H1 (cell line): ENCODE measurements around the gene FCRL2. TPM values are rescaled to one million over a fixed set of nuclear protein-coding genes. Genes with fewer than 3 reads are reported as not detected.

Experiments used
- FOSL1 ChIP-seq: IDR thresholded peaks from 2 replicates; pipeline ENCODE4 v1.6.1; 2011; ENCODE audit warnings: mild to moderate bottlenecking, low read depth, low read length, moderate library complexity; ENCODE audit not compliant: insufficient read depth
- GABPA ChIP-seq: IDR thresholded peaks from 2 replicates; pipeline ENCODE4 v1.6.1; 2011; ENCODE audit warnings: mild to moderate bottlenecking, low read length, moderate library complexity, borderline replicate concordance; ENCODE audit not compliant: insufficient read depth
- HDAC2 ChIP-seq, 2 experiments: fragments of 300-600 bp in 1 of 2; sonication (generic) in 1 of 2; IDR thresholded peaks; 2 replicates each; pipeline ENCODE4 v1.6.1; 2011 to 2012; ENCODE audit warnings: low read depth in 2 of 2, low read length in 2 of 2, mild to moderate bottlenecking in 2 of 2, moderate library complexity in 2 of 2, borderline replicate concordance in 1 of 2, inconsistent platforms in 1 of 2
- KDM1A ChIP-seq: fragments of 200-600, 300-600 bp; sonication (generic); IDR thresholded peaks from 2 replicates; pipeline ENCODE4 v1.7.1; 2016; ENCODE audit warnings: mild to moderate bottlenecking, low read length, borderline replicate concordance
- SIRT6 ChIP-seq: IDR thresholded peaks from one replicate; pipeline ENCODE4 v1.7.1; 2012; ENCODE audit warnings: low read length, inconsistent platforms
- SIX5 ChIP-seq: IDR thresholded peaks from 2 replicates; pipeline ENCODE4 v1.6.1; 2011; ENCODE audit warnings: mild to moderate bottlenecking, low read depth, low read length
- polyA plus RNA-seq, 7 experiments: library from polyadenylated mRNA; depleted of rRNA in 3 of 7; stranded (reverse) in 5 of 7; unstranded in 2 of 7; fragments of >200 nt in 5 of 7; fragments of 200-250 nt in 2 of 7; gene quantifications; 1 replicate in 5 of 7; 2 replicates in 1 of 7; 4 replicates in 1 of 7; pipeline versions ENCODE4 v1.2.1 to v1.2.3, GENCODE V29; 2011 to 2013; ENCODE audit warnings: missing spikeins in 2 of 7, mixed read lengths in 2 of 7
- total RNA-seq: library from RNA; stranded (reverse); fragmentation: NEBNext Ultra II Directional; extraction: Animal tissue kit (Norgen Biotek cat#: 25700); gene quantifications from 2 replicates; pipeline ENCODE4 v1.2.1, GENCODE V29; 2021

FCRL2 gene
- total and polyA plus RNA-seq, 2 of the 8 experiments (the other 6 are each of a cell fraction or from before 2014, with no cell fraction given) = not detected

- TF ChIP-seq SIRT6 = no peak
- no peak for TF ChIP-seq GABPA
- TF ChIP-seq SIX5 = no peak
- no peak for TF ChIP-seq KDM1A
- TF ChIP-seq HDAC2 (IDR thresholded peaks at IDR 0.05; ENCODE audit: borderline replicate concordance in 1 of 2, low read depth in 2 of 2, low read length in 2 of 2) = no peak
- TF ChIP-seq FOSL1 = no peak
These were observed 1.6 kb downstream of the FCRL2 start (continued) for GRCh38 chr1:157775101-157775870.
